Transverse colon (tissue), 4 donors: ENCODE measurements around the gene UBAC2. TPM values are rescaled to one million over a fixed set of nuclear protein-coding genes. Genes with fewer than 3 reads are reported as not detected.

ENCODE experiments used
- DNase-seq: peaks from one replicate; pipeline ENCODE4 v3.0.0-alpha.2; 2019
- H3K27ac ChIP-seq, 4 donors: fragments of 200-600 bp; sonication (generic); 2 replicates each; pipeline ENCODE4 v1.5.1; 2016 to 2018; ENCODE audit warnings: inconsistent platforms in 4 of 4
- H3K27me3 ChIP-seq: fragments of 200-600 bp; sonication (generic); 2 replicates; pipeline ENCODE4 v1.5.1; 2017; ENCODE audit warnings: inconsistent platforms
- H3K36me3 ChIP-seq, 4 donors: fragments of 200-600 bp; sonication (generic); 2 replicates each; pipeline ENCODE4 v1.5.1; 2017 to 2019; ENCODE audit warnings: inconsistent platforms in 4 of 4
- H3K4me1 ChIP-seq, 4 donors: fragments of 200-600 bp; sonication (generic); 2 replicates each; pipeline ENCODE4 v1.5.1; 2017 to 2020; ENCODE audit warnings: inconsistent platforms in 4 of 4
- H3K4me3 ChIP-seq, 4 donors: fragments of 200-600 bp; sonication (generic); 1 replicate in 1 of 4; 2 replicates in 3 of 4; pipeline versions ENCODE4 v1.5.1 to v1.6.1; 2017 to 2019; ENCODE audit warnings: inconsistent platforms in 4 of 4
- H3K9me3 ChIP-seq, 2 donors: fragments of 200-600 bp; sonication (generic); 2 replicates each; pipeline ENCODE4 v1.5.1; 2017 to 2019; ENCODE audit warnings: inconsistent platforms in 2 of 2
- CTCF ChIP-seq, 5 experiments: fragments of 200-600 bp in 3 of 5; fragments of 450-650 bp in 2 of 5; sonication (generic) in 3 of 5; IDR thresholded peaks; 1 replicate in 2 of 5; 2 replicates in 3 of 5; pipeline ENCODE4 v1.5.1; 2016 to 2017; ENCODE audit warnings: antibody characterized with exemption in 5 of 5, inconsistent platforms in 3 of 5, mild to moderate bottlenecking in 2 of 5, moderate library complexity in 1 of 5
- EP300 ChIP-seq: sonication (generic); formaldehyde crosslinking; IDR thresholded peaks from one replicate; pipeline ENCODE4 v1.6.1; 2017; ENCODE audit warnings: antibody characterized with exemption, low read depth
- POLR2A ChIP-seq: fragments of 450-650 bp; IDR thresholded peaks from one replicate; pipeline ENCODE4 v1.6.1; 2016; ENCODE audit warnings: antibody characterized with exemption, mild to moderate bottlenecking, moderate library complexity
- POLR2AphosphoS5 ChIP-seq, 3 donors: sonication (generic); formaldehyde crosslinking; IDR thresholded peaks; one replicate each; pipeline ENCODE4 v1.6.1; 2016; ENCODE audit warnings: antibody characterized with exemption in 3 of 3
- WGBS, 2 donors: methylation state at CpG; one replicate each; pipeline ENCODE4 v1.1.5; 2018; ENCODE audit warnings: low coverage in 1 of 2; 5-methylcytosine and 5-hydroxymethylcytosine counted together
- in situ Hi-C, 4 donors: fragments of 200-750 bp; cut with MboI; loops; one replicate each; pipeline versions ENCODE4 v1.15.0 to v1.15.1; 2017; ENCODE audit warnings: low sequenced_read_pairs in 3 of 4, low pct_ligation_motif_present in 1 of 4, low pct_unique_long_range_greater_than_20kb in 1 of 4
- intact Hi-C: fragments of 100-400 bp; cut with DNase I; formaldehyde crosslinking; loops from one replicate; pipeline ENCODE4 v1.15.1; 2023; ENCODE audit warnings: low total_unique reads
- total RNA-seq, 4 donors: library from RNA; depleted of rRNA; stranded (reverse); fragments of >200 nt; gene quantifications; one replicate each; pipeline ENCODE4 v1.1.0, GENCODE V29; 2016

The UBAC2 gene
- total RNA-seq, 4 donors from 2014 or later: 34.4 to 77.3 (median 66.5) TPM

DNA sequence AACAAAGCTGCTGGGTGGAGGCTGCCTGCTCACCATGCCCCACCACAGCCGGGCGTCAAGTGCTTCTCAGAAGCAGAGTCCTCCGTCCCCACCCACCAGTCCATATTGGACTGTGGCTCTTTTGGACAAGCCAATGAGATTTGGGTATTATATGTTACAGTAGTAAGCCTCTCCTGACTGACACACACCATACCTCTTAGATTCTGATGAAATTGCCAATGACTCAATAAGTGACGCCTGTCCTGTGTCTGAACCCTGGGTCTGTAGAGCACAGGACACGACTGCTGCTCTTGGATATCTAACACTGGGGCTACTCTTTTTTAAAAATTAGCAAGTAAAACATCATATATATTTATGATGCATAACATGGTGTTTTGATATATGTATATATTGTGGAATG, 44.8 kb upstream of the UBAC2 start:
- intact Hi-C loops: no loop called here
- 80 to 96% methylated on average over 1 to 5 of the region's 5 CpGs for WGBS, 2 donors

DNA sequence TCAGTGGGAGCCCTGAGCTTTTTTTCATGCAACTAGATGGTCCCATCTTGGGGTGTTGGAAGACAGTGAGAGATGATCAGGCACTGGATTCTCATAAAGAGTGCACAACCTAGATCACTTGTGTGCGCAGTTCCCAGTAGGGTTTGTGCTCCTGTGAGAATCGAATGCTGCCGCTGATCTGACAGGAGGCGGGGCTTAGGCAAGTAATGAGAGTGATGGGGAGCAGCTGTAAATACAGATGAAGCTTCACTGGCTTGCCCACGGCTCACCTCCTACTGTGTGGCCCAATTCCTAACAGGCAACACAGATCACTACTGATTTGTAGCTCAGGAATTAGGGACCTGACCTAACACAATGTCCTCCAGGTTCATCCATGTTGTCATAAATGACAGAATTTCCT, 43.6 kb upstream of the UBAC2 start:
- TF ChIP-seq CTCF (IDR thresholded peaks at IDR 0.05) (no peak), POLR2A (no peak), EP300 (no peak), POLR2AphosphoS5 (IDR thresholded peaks at IDR 0.05) (no peak)

More for the DNA sequence above, 44.8 kb upstream of the UBAC2 start:
- H3K4me3 ChIP-seq: no peak overlapping the region
- no peak for TF ChIP-seq POLR2A
- no peak for TF ChIP-seq EP300
- TF ChIP-seq POLR2AphosphoS5 (IDR thresholded peaks at IDR 0.05): no peak
- no peak for TF ChIP-seq CTCF (IDR thresholded peaks at IDR 0.05)
- no peak for DNase-seq
- H3K36me3 ChIP-seq: no peaks in the 10 kb centered on the region
- H3K9me3 ChIP-seq: no peaks in the 10 kb centered on the region
- in situ Hi-C loops: no loop called here
- peaks cover 22% of the 10 kb centered on the region for H3K27me3 ChIP-seq
- H3K4me1 ChIP-seq: no peaks in the 10 kb centered on the region
- H3K27ac ChIP-seq: no peak overlapping the region

DNA sequence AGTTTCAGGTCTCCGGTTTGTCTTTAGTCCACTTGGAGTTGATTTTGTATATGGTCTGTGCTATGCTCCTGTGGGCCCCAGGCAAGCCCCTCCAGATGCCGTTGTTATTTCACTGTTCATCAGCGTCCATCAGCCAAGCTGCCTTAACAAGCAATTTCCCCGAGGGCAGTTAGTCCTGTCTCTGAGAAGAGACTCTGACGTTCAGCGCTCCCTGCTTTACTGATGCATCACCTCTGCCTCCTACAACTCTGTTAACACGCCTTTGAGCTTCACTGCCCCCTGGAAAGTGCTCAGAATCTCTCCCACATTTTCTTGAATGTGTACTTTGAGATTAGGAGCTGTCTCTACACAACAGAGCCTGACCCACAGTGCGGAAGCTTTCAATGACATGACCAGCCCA, 41.8 kb upstream of the UBAC2 start:
- intact Hi-C loops (loop anchor here (2.0 kb wide), 1 partner anchor 44 kb away; no protein-coding TSS in a partner anchor), in situ Hi-C loops (no loop called here)
- H3K27me3 ChIP-seq: peaks cover 22% of the 10 kb centered on the region
- WGBS, 2 donors: 77 to 86% methylated on average over 4 to 8 of the region's 8 CpGs
- no peaks in the 10 kb centered on the region for H3K9me3 ChIP-seq
- DNase-seq: no peak
- no peak overlapping the region for H3K27ac ChIP-seq
- no peak for TF ChIP-seq POLR2A
- TF ChIP-seq CTCF (IDR thresholded peaks at IDR 0.05): no peak
- no peak for TF ChIP-seq POLR2AphosphoS5 (IDR thresholded peaks at IDR 0.05)
- TF ChIP-seq EP300: no peak
- H3K36me3 ChIP-seq: no peaks in the 10 kb centered on the region
- no peak overlapping the region for H3K4me3 ChIP-seq
- H3K4me1 ChIP-seq: no peaks in the 10 kb centered on the region

More for the DNA sequence above, 43.6 kb upstream of the UBAC2 start:
- Histone ChIP-seq H3K27me3 (peaks cover 22% of the 10 kb centered on the region), H3K9me3 (no peaks in the 10 kb centered on the region), H3K27ac (no peak overlapping the region), H3K36me3 (no peaks in the 10 kb centered on the region), H3K4me1 (no peaks in the 10 kb centered on the region), H3K4me3 (no peak overlapping the region)
- intact Hi-C loops (no loop called here), in situ Hi-C loops (no loop called here)
- WGBS, 2 donors: 82 to 100% methylated on average over 1 to 5 of the region's 5 CpGs
- DNase-seq: no peak

- in situ Hi-C loops: no loop called here
- H3K9me3 ChIP-seq: no peaks in the 10 kb centered on the region
- WGBS, 2 donors: 83 to 85% methylated on average over 7 to 8 of the region's 8 CpGs
- H3K4me1 ChIP-seq: no peaks in the 10 kb centered on the region
- no peak overlapping the region for H3K4me3 ChIP-seq
- intact Hi-C loops: loop anchor here (2.0 kb wide), 1 partner anchor 43 kb away; no protein-coding TSS in a partner anchor
- H3K27ac ChIP-seq: no peak overlapping the region
- no peaks in the 10 kb centered on the region for H3K36me3 ChIP-seq
- peaks cover 22% of the 10 kb centered on the region for H3K27me3 ChIP-seq
- DNase-seq: no peak
- TF ChIP-seq POLR2AphosphoS5 (IDR thresholded peaks at IDR 0.05) (no peak), EP300 (no peak), CTCF (IDR thresholded peaks at IDR 0.05) (no peak), POLR2A (no peak)
Observed at GRCh38 chr13:99159331-99160061, 41.2 kb upstream of the UBAC2 start.
